CD4-positive, alpha-beta T cell treated with Interleukin-6 for 4 hours (primary cell): ENCODE results near the gene SLC9A1.

Experiments used
- DNase-seq: peaks from one replicate; pipeline ENCODE4 v3.0.0-alpha.2; 2020; ENCODE audit warnings: mixed read lengths

SLC9A1 gene

GRCh38 chr1:27101696-27102095, 53.2 kb downstream of the SLC9A1 start:
- no peak for DNase-seq

GRCh38 chr1:27101054-27101491, 53.9 kb downstream of the SLC9A1 start:
- DNase-seq, result no peak

GRCh38 chr1:27100335-27101053, 54.4 kb downstream of the SLC9A1 start:
- DNase-seq, result no peak

- no peak for DNase-seq
These were observed 55.2 kb downstream of the SLC9A1 start for GRCh38 chr1:27099587-27100334.

GRCh38 chr1:27099135-27099586, 55.8 kb downstream of the SLC9A1 start:
- DNase-seq, result no peak

- no peak for DNase-seq
These were observed 56.3 kb downstream of the SLC9A1 start for GRCh38 chr1:27098431-27099134.

GRCh38 chr1:27097484-27097917, 57.4 kb downstream of the SLC9A1 start:
- DNase-seq, result peak; percentile 78

- DNase-seq, result no peak
These were observed 59.3 kb downstream of the SLC9A1 start for GRCh38 chr1:27095576-27095975.

GRCh38 chr1:27092888-27093287, 62.0 kb downstream of the SLC9A1 start:
- no peak for DNase-seq

- no peak for DNase-seq
These were observed 64.0 kb downstream of the SLC9A1 start for GRCh38 chr1:27090911-27091310.

GRCh38 chr1:27087371-27088220, 67.3 kb downstream of the SLC9A1 start:
- no peak for DNase-seq

- no peak for DNase-seq
These were observed 68.3 kb downstream of the SLC9A1 start for GRCh38 chr1:27086628-27087027.

- no peak for DNase-seq
These were observed 68.9 kb downstream of the SLC9A1 start for GRCh38 chr1:27086026-27086425.

GRCh38 chr1:27084107-27084506, 70.8 kb downstream of the SLC9A1 start:
- no peak for DNase-seq

GRCh38 chr1:27077968-27078367, 77.0 kb downstream of the SLC9A1 start:
- DNase-seq, result no peak

- no peak for DNase-seq
These were observed 78.1 kb downstream of the SLC9A1 start for GRCh38 chr1:27076803-27077202.

- DNase-seq, result no peak
These were observed 80.6 kb downstream of the SLC9A1 start for GRCh38 chr1:27074175-27074780.

- DNase-seq, result no peak
These were observed 83.9 kb downstream of the SLC9A1 start for GRCh38 chr1:27071049-27071416.

GRCh38 chr1:27070390-27071048, 84.4 kb downstream of the SLC9A1 start:
- DNase-seq, result no peak

GRCh38 chr1:27068922-27069321, 86.0 kb downstream of the SLC9A1 start:
- no peak for DNase-seq

GRCh38 chr1:27065999-27066630, 88.8 kb downstream of the SLC9A1 start:
- no peak for DNase-seq
